CD14-positive monocyte (primary cell): Measurements from ENCODE around the gene SLC31A1. TPM values are rescaled to one million over a fixed set of nuclear protein-coding genes. Genes with fewer than 3 reads are reported as not detected.
A peak's percentile ranks its signal among the peaks of the same experiment; 100 is the strongest.

Source experiments
- DNase-seq, 3 donors: peaks; one replicate each; pipeline ENCODE4 v3.0.0-alpha.2; 2011 to 2022
- H2AFZ ChIP-seq: 2 replicates; pipeline ENCODE4 v1.6.0; 2012; ENCODE audit warnings: mild to moderate bottlenecking, low read depth, low read length, inconsistent platforms; ENCODE audit not compliant: insufficient read depth, poor library complexity, severe bottlenecking
- H3K27ac ChIP-seq, 2 donors: 1 replicate in 1 of 2; 2 replicates in 1 of 2; pipeline ENCODE4 v1.5.1; 2012 to 2013; ENCODE audit warnings: low read length in 2 of 2, control low read depth in 1 of 2, inconsistent platforms in 1 of 2, low read depth in 1 of 2, mild to moderate bottlenecking in 1 of 2
- H3K27me3 ChIP-seq, 2 donors: one replicate each; pipeline versions ENCODE4 v1.6.0 to v1.6.1; 2011 to 2013; ENCODE audit warnings: low read length in 2 of 2; ENCODE audit not compliant: control insufficient read depth in 2 of 2, insufficient read depth in 2 of 2
- H3K36me3 ChIP-seq, 2 donors: replicated peaks in 1 of 2; 1 replicate in 1 of 2; 2 replicates in 1 of 2; pipeline versions ENCODE4 v1.5.1 to v1.6.1; 2012 to 2013; ENCODE audit warnings: low read length in 2 of 2, control low read depth in 1 of 2, inconsistent platforms in 1 of 2, mild to moderate bottlenecking in 1 of 2; ENCODE audit not compliant: insufficient read depth in 2 of 2, control insufficient read depth in 1 of 2
- H3K4me1 ChIP-seq, 2 donors: 1 replicate in 1 of 2; 2 replicates in 1 of 2; pipeline versions ENCODE4 v1.5.1 to v1.6.1; 2012 to 2013; ENCODE audit warnings: low read length in 2 of 2, control low read depth in 1 of 2, inconsistent platforms in 1 of 2, mild to moderate bottlenecking in 1 of 2, moderate library complexity in 1 of 2; ENCODE audit not compliant: insufficient read depth in 2 of 2, control insufficient read depth in 1 of 2
- H3K4me2 ChIP-seq: replicated peaks from 2 replicates; pipeline ENCODE3; 2012; ENCODE audit warnings: low read length, moderate library complexity, mild to moderate bottlenecking; ENCODE audit not compliant: poor library complexity, severe bottlenecking; ENCODE audit errors: extremely low read depth
- H3K4me3 ChIP-seq, 3 experiments: fragments of 200-600 bp in 1 of 3; sonication (generic) in 1 of 3; replicated peaks in 1 of 3; 1 replicate in 2 of 3; 2 replicates in 1 of 3; pipeline ENCODE4 v1.5.1; 2011 to 2013; ENCODE audit warnings: low read length in 3 of 3, mild to moderate bottlenecking in 3 of 3, control low read depth in 2 of 3, low read depth in 2 of 3, inconsistent platforms in 1 of 3, moderate library complexity in 1 of 3
- H3K79me2 ChIP-seq: 2 replicates; pipeline ENCODE4 v1.6.0; 2012; ENCODE audit warnings: mild to moderate bottlenecking, control low read depth, inconsistent platforms, low read length, moderate library complexity; ENCODE audit not compliant: insufficient read depth
- H3K9ac ChIP-seq: 2 replicates; pipeline ENCODE4 v1.6.0; 2017; ENCODE audit warnings: low read length, mild to moderate bottlenecking; ENCODE audit not compliant: insufficient read depth, poor library complexity, severe bottlenecking
- H3K9me3 ChIP-seq, 2 donors: replicated peaks in 1 of 2; 1 replicate in 1 of 2; 2 replicates in 1 of 2; pipeline versions ENCODE4 v1.5.1 to v1.6.1; 2012 to 2013; ENCODE audit warnings: low read length in 2 of 2, control low read depth in 1 of 2; ENCODE audit not compliant: control insufficient read depth in 1 of 2, insufficient read depth in 1 of 2
- H4K20me1 ChIP-seq: 2 replicates; pipeline ENCODE4 v1.6.0; 2012; ENCODE audit warnings: mild to moderate bottlenecking, low read length, control low read depth, moderate library complexity; ENCODE audit not compliant: insufficient read depth
- H3K27ac Mint-ChIP-seq, 7 donors: one replicate each; pipeline ENCODE4 v1.8.0; 2020; ENCODE audit warnings: mild to moderate bottlenecking in 7 of 7, mixed read lengths in 7 of 7, moderate library complexity in 6 of 7, inconsistent platforms in 2 of 7
- H3K27me3 Mint-ChIP-seq, 3 donors: one replicate each; pipeline ENCODE4 v1.8.0; 2021 to 2022; ENCODE audit warnings: low read depth in 3 of 3, mild to moderate bottlenecking in 3 of 3, mixed read lengths in 3 of 3, moderate library complexity in 3 of 3, inconsistent platforms in 1 of 3
- H3K36me3 Mint-ChIP-seq, 2 donors: one replicate each; pipeline ENCODE4 v1.8.0; 2020; ENCODE audit warnings: mixed read lengths in 2 of 2, inconsistent platforms in 1 of 2, mild to moderate bottlenecking in 1 of 2
- H3K4me1 Mint-ChIP-seq: one replicate; pipeline ENCODE4 v1.8.0; 2020; ENCODE audit warnings: mild to moderate bottlenecking, mixed read lengths
- H3K4me3 Mint-ChIP-seq, 2 donors: one replicate each; pipeline ENCODE4 v1.8.0; 2020; ENCODE audit warnings: mild to moderate bottlenecking in 2 of 2, mixed read lengths in 2 of 2, moderate library complexity in 1 of 2
- H3K9me3 Mint-ChIP-seq, 7 donors: one replicate each; pipeline ENCODE4 v1.8.0; 2020 to 2022; ENCODE audit warnings: mixed read lengths in 7 of 7, mild to moderate bottlenecking in 6 of 7, moderate library complexity in 6 of 7, inconsistent platforms in 2 of 7
- CTCF ChIP-seq: fragments of 200-600 bp; IDR thresholded peaks from one replicate; pipeline ENCODE4 v1.8.0; 2022; ENCODE audit warnings: antibody characterized with exemption, mild to moderate bottlenecking
- WGBS: methylation state at CpG from one replicate; pipeline ENCODE4 v1.1.5; 2013; ENCODE audit warnings: missing lambda C conversion rate; ENCODE audit not compliant: insufficient coverage; 5-methylcytosine and 5-hydroxymethylcytosine counted together
- intact Hi-C, 2 donors: fragments of 100-400 bp; cut with micrococcal nuclease; formaldehyde crosslinking; loops; one replicate each; pipeline versions ENCODE4 v1.15.0 to v1.15.1; 2023
- polyA plus RNA-seq, 3 donors: library from polyadenylated mRNA; depleted of rRNA in 1 of 3; unstranded in 2 of 3; stranded (reverse) in 1 of 3; fragments of 300-500 nt in 2 of 3; fragments of >200 nt in 1 of 3; fragmentation: Illumina TruSeq in 2 of 3; gene quantifications; 1 replicate in 2 of 3; 2 replicates in 1 of 3; pipeline ENCODE4 v1.2.3, GENCODE V29; 2012 to 2021

SLC31A1 gene
- polyA plus RNA-seq, 3 donors = 20.4 to 49.0 (median 38.8) TPM

- Histone ChIP-seq H3K27ac (peak overlapping the region in 1 of 2 donors; percentile 51), H2AFZ (no peak overlapping the region), H4K20me1 (peaks cover 56% of the 10 kb centered on the region), H3K79me2 (peaks cover 88% of the 10 kb centered on the region), H3K27me3 (no peaks in the 10 kb centered on the region), H3K36me3 (peaks cover 10 to 33% of the 10 kb centered on the region in 2 donors), H3K4me1 (peaks cover 34 to 51% of the 10 kb centered on the region in 2 donors), H3K4me3 (no peak overlapping the region), H3K9ac (no peak overlapping the region), H3K4me2 (no peak overlapping the region), H3K9me3 (no peaks in the 10 kb centered on the region)
- no peak for DNase-seq
- Mint-ChIP-seq H3K9me3 (peaks cover 0 to 5% (median 0%) of the 10 kb centered on the region in 7 donors), H3K4me3 (no peak overlapping the region), H3K27me3 (no peaks in the 10 kb centered on the region), H3K4me1 (peaks cover 57% of the 10 kb centered on the region), H3K36me3 (peaks cover 32 to 41% of the 10 kb centered on the region in 2 donors), H3K27ac (peak overlapping the region in 1 of 7 donors; percentile 50)
- no peak for TF ChIP-seq CTCF
- intact Hi-C loops = no loop called here
- no CpG with 5 or more reads among the region's 3 CpGs for WGBS
Measured at GRCh38 chr9:113216406-113216805, 4.9 kb upstream of the SLC31A1 start.

- H2AFZ ChIP-seq = peak overlapping the region; percentile 34
- peak overlapping the region; percentile 70 for H3K9ac ChIP-seq
- DNase-seq = peak; percentile 57 to 86 (median 76)
- peaks cover 88% of the 10 kb centered on the region for H3K79me2 ChIP-seq
- Mint-ChIP-seq H3K9me3 (peaks cover 0 to 3% (median 0%) of the 10 kb centered on the region in 7 donors), H3K4me3 (peak overlapping the region; percentile 93 to 94), H3K4me1 (peaks cover 68% of the 10 kb centered on the region), H3K36me3 (peaks cover 15 to 16% of the 10 kb centered on the region in 2 donors), H3K27me3 (no peaks in the 10 kb centered on the region), H3K27ac (peak overlapping the region; percentile 91 to 99 (median 94))
- no peaks in the 10 kb centered on the region for H3K9me3 ChIP-seq
- H3K36me3 ChIP-seq = peaks cover 2 to 7% of the 10 kb centered on the region in 2 donors
- peak overlapping the region; percentile 86 to 98 (median 95) for H3K4me3 ChIP-seq
- H3K27ac ChIP-seq = peak overlapping the region; percentile 34 to 87
- H3K4me2 ChIP-seq = peak overlapping the region; percentile 99
- peaks cover 58 to 77% of the 10 kb centered on the region in 2 donors for H3K4me1 ChIP-seq
- H4K20me1 ChIP-seq = peaks cover 39% of the 10 kb centered on the region
- intact Hi-C loops = loop anchor here in 1 of 2 donors (2.0 kb wide), 1 partner anchor 69 kb away; the partner anchor contains the start of gene SLC31A2
- 0% methylated on average over 1 of the region's 3 CpGs for WGBS
- H3K27me3 ChIP-seq = no peaks in the 10 kb centered on the region
- no peak for TF ChIP-seq CTCF
Measured at GRCh38 chr9:113219186-113219936, 2.0 kb upstream of the SLC31A1 start.
